Nucleus accumbens (tissue), 56 donors: ENCODE measurements around the gene GNRH2.
"Not testable (repeated sequence)": the region's sequence is repeated elsewhere in the genome, so short reads cannot be mapped to it uniquely, and the experiment has no call there.

Experiments
- DNase-seq, 56 donors: peaks; one replicate each; lab custom pipeline; 2025; lab: John Stamatoyannopoulos, UW

The GNRH2 gene

GRCh38 chr20:3043322-3043721 lies at the start of gene GNRH2:
GNRH2 (plus strand) TSS chr20:3043622; CDS start chr20:3044415, 793 bp downstream.
- DNase-seq, result no peak

GRCh38 chr20:2995796-2996195 lies 47.6 kb upstream of the GNRH2 start:
- no peak for DNase-seq

GRCh38 chr20:2998728-2999127 lies 44.7 kb upstream of the GNRH2 start:
- no peak for DNase-seq

GRCh38 chr20:3000852-3001523 lies 42.4 kb upstream of the GNRH2 start:
- DNase-seq, result peak in 5 of 56 donors; percentile 3 to 23 (median 7)

- no peak for DNase-seq
These were observed 40.0 kb upstream of the GNRH2 start for GRCh38 chr20:3003416-3003815.

GRCh38 chr20:3010985-3011723 lies 32.3 kb upstream of the GNRH2 start:
- no peak for DNase-seq

GRCh38 chr20:3011752-3012151 lies 31.7 kb upstream of the GNRH2 start:
- peak in 1 of 56 donors; percentile 5 for DNase-seq

GRCh38 chr20:3013771-3014170 lies 29.7 kb upstream of the GNRH2 start:
- no peak for DNase-seq

GRCh38 chr20:3014179-3014578 lies 29.2 kb upstream of the GNRH2 start:
- no peak for DNase-seq

- no peak for DNase-seq
These were observed 28.8 kb upstream of the GNRH2 start for GRCh38 chr20:3014662-3015061.

GRCh38 chr20:3015302-3015701 lies 28.1 kb upstream of the GNRH2 start:
- not testable (repeated sequence) for DNase-seq

GRCh38 chr20:3021327-3021726 lies 22.1 kb upstream of the GNRH2 start:
- DNase-seq, result no peak

- DNase-seq, result no peak
These were observed 21.6 kb upstream of the GNRH2 start for GRCh38 chr20:3021777-3022176.

- DNase-seq, result not testable (repeated sequence)
These were observed 20.6 kb upstream of the GNRH2 start for GRCh38 chr20:3022559-3023490.

GRCh38 chr20:3027987-3028386 lies 15.4 kb upstream of the GNRH2 start:
- no peak for DNase-seq

- DNase-seq, result no peak
These were observed 11.8 kb upstream of the GNRH2 start for GRCh38 chr20:3031524-3032147.

GRCh38 chr20:3032624-3033023 lies 10.8 kb upstream of the GNRH2 start:
- peak in 3 of 56 donors; percentile 5 to 36 (median 23) for DNase-seq

GRCh38 chr20:3037654-3038053 lies 5.8 kb upstream of the GNRH2 start:
- no peak for DNase-seq

GRCh38 chr20:3038454-3038853 lies 5.0 kb upstream of the GNRH2 start:
- DNase-seq, result no peak

GRCh38 chr20:3039426-3039825 lies 4.0 kb upstream of the GNRH2 start:
- no peak for DNase-seq

GRCh38 chr20:3040086-3040485 lies 3.3 kb upstream of the GNRH2 start:
- DNase-seq, result no peak
